Measurements from ENCODE around the gene SUPT3H. TPM values are rescaled to one million over a fixed set of nuclear protein-coding genes. Genes with fewer than 3 reads are reported as not detected.
"Not testable (repeated sequence)": the region's sequence is repeated elsewhere in the genome, so short reads cannot be mapped to it uniquely, and the experiment has no call there.

The SUPT3H gene
- polyA plus RNA-seq, 3 donors, result 22.1 to 24.9 (median 23.0) TPM

DNA sequence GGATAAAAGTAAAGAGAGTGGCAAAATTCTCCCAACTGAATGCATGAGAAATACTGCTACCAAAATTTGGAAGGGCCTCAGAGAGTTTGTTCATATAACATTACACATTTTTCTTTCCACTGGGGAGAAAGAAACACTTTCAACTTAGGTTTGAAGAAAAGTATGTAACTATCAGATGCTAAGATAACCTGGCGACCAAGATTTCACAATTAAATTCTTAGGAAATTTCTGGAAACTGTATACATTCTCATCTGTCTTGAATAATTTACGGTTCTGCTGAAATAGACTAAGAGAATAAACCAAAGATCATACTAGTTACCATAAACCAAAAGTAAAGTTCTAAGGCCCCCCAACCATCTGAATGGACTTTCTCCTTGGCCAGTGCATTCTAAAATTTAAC lies 462.6 kb downstream of the SUPT3H start:
- no peak for DNase-seq (ENCODE audit: extremely low read depth in 1 of 11, low read depth in 9 of 11, low spot score in 4 of 11)

DNA sequence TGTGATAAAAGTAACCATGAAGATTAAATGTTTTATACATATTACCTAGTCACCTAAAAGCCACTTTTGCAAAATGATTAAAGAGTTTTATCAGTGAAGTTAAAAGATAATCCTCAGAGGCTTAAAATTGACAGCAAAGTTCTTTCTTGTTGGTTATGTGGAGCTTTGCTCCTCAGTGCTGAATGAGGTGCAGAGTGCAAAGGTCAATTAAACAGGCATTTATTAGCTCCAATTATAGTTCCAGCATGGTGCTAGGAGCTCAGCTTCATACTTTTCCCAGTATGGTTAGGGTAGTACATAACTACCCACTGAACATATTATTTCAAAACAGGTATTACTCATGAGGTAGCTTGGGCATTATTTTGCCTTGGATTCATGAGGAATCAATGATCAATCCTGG lies 463.6 kb downstream of the SUPT3H start:
- no peak for DNase-seq (ENCODE audit: extremely low read depth in 1 of 11, low read depth in 9 of 11, low spot score in 4 of 11)

DNA sequence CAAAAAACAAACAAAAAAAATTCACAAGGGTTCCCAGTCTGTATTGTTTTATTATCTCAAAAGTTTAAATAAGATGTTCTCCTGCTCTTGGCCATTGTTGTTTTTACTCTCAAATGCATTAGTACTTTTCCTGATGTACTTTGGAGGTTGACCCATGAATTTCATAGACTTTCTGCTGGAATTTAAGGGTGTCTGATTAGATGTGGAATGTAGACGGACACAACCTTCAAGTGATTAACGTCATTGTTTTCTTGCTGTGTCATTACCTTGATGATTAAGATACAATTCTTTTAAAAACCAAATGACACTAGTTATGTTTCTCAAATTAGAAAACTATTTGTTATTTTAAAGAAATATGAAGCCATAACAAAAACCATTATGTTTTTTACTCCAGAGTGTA lies 471.0 kb downstream of the SUPT3H start:
- no peak for DNase-seq (ENCODE audit: extremely low read depth in 1 of 11, low read depth in 9 of 11, low spot score in 4 of 11)

DNA sequence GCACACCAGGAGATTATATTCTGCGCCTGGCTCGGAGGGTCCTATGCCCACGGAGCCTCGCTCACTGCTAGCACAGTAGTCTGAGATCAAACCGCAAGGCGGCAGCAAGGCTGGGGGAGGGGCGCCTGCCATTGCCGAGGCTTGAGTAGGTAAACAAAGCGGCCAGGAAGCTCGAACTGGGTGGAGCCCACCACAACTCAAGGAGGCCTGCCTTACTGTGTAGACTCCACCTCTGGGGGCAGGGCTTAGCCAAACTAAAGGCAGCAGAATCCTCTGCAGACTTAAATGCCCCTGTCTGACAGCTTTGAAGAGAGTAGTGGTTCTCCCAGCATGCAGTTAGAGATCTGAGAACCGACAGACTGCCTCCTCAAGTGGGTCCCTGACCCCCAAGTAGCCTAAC lies 477.4 kb downstream of the SUPT3H start:
- not testable (repeated sequence) for DNase-seq (ENCODE audit: extremely low read depth in 1 of 11, low read depth in 9 of 11, low spot score in 4 of 11)

DNA sequence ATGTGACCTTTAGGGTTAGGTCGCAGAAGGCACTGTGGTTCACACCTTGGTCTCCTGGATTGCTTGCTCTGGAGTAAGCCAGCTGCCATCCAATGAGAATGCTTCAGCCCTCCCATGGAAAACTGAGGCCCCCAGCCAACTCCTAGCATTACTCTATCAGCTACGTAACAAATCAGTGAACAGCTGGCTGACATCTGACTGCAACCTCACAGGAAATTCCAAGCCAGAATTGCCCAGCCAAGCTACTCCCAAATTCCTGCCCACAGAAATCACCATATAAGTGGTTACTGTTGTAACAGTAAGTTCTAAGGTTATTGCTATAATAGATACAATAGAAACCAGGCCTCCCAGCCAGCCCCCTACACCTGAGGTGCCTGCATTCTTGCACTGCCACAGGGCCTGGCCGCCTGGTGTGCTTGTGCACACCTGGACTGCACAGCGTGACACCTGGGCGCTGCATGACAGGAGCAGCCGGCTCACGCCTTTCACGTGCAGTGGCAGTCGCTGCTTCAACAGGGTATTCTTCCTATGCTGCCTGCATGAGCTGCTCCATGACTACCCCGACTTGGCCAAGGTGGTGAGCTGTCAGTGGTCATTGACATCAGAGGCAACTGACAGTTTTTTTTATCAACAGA lies 479.3 kb downstream of the SUPT3H start:
- DNase-seq (ENCODE audit: extremely low read depth in 1 of 11, low read depth in 9 of 11, low spot score in 4 of 11), result no peak

DNA sequence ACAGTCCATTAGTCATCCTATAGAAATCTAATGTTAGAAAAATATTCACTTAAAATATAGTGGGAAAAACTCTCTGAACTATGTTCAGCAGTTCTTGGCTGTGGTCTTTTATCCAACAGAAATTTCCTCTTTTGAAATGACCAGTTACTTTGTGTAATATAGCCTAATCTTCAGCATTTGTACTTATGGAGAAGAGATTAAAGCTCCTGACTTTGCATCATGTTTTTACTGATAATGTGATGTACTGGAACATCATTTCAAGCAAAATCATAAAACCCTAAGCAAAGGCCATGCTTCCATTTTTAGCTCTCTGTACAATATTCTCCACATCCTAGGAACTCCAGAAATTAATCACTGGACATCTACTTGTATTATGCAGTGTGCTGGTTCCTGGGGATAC lies 480.4 kb downstream of the SUPT3H start:
- DNase-seq (ENCODE audit: extremely low read depth in 1 of 11, low read depth in 9 of 11, low spot score in 4 of 11), result no peak

DNA sequence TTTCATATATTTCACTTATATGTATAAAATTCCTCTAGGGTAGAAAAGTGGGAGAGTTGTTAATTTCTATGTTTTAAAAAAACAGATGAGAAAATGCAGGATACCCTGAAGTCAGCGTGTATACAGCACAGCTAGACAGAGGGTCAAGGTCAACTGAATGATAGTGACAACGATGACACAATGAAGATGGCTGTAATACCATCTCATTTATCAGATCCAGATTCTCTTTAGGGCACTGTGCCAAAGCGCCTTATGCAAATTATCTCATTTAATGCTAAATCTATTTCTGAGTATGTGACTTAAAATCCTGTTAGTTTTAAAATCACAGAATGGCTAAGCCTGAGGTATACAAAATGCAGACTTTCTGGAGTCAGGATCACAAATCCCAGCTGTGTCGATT lies 481.0 kb downstream of the SUPT3H start:
- no peak for DNase-seq (ENCODE audit: extremely low read depth in 1 of 11, low read depth in 9 of 11, low spot score in 4 of 11)

DNA sequence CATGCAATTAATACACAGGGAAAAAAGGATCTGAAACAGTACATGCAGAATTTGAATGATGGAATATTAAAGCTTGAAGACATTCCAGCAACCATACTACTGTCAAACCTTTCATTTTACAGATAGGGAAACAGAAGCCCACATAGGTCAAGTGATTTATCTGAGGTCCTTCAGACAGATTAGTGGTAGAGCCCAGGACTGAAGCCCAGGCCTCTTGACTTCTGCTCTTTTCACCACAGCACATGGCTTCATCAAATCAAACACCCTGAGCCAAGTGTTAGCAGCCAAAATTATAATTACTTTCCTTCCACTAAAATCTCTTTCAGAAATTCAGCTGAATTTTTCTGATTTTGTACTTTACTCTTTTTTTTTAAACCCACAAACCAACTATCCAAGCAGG lies 485.2 kb downstream of the SUPT3H start:
- DNase-seq (ENCODE audit: extremely low read depth in 1 of 11, low read depth in 9 of 11, low spot score in 4 of 11), result no peak

DNA sequence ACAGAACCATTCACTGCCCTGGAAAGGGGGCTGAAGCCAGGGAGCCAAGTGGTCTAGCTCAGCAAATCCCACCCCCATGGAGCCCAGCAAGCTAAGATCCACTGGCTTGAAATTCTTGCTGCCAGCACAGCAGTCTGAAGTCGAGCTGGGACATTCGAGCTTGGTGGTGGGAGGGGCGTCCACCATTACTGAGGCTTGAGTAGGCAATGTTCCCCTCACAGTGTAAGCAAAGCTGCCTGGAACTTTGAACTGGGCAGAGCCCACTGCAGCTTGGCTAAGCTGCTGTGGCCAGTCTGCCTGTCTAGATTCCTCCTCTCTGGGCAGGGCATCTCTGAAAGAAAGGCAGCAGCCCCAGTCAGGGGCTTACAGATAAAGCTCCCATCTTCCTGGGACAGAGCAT lies 498.7 kb downstream of the SUPT3H start:
- not testable (repeated sequence) for DNase-seq (ENCODE audit: extremely low read depth in 1 of 11, low read depth in 9 of 11, low spot score in 4 of 11)

DNA sequence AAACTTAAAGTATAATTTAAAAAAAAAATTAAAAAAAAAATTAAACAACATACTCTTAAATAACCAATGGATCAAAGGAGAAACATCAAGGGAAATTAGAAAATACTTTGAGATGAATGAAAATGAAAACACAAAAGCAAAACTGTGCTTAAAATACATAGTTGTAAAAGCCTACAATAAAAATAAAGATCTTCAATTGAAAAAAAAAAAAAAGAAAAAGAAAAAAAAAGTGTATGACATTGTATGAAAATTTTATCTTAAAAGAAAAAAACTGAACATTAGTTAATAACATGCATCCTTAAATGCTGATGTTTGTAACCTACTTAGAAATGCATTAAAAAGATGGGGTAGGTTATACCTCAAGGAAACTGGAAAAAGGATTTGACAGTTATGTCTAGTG lies 501.1 kb downstream of the SUPT3H start:
- DNase-seq (ENCODE audit: extremely low read depth in 1 of 11, low read depth in 9 of 11, low spot score in 4 of 11), result not testable (repeated sequence)

DNA sequence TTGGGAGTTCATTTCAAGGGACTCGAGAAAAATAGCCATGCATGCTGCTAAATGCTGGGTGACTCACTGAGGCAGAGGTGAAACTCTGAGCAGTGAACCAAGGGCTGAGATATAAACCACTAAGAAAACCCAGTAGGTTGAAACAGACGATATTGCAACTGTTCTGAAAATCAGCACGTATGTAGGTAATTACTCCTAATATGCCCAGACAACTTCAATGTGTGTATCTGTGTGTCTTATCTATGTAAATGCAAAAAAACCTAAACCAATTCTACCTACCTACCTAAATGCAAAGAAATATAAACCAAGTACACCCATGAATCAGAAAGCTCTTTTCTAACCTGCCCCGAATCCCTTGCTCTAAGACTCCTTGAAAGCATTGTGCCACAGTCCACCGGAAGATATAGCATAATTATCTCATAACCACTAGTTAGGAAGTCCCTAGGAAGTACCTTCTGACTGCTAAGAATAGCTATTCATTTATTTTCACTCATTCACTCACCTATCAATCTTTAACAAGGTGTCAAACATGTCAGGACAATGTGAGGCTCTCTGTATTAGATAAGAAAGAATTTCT lies 508.3 kb downstream of the SUPT3H start:
- no peak for DNase-seq (ENCODE audit: extremely low read depth in 1 of 11, low read depth in 9 of 11, low spot score in 4 of 11)

DNA sequence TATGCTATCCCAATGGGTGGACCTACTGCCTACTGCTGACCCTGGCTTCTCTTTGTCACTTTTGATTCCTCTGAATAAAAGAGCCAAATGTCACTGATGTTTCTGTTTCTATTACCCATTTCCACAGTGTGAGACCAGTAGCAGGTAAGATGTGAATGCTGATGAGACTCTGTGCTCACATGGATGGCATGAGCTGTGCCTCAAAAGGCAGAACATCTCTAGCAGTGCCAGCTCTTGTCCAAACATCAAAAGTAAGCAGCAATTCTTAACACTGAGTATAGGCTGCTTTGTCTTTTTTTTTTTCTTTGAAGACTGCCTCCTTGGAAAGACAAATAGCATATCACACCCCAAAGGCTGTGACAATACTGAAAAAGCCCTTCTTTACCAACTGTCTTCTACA lies 508.8 kb downstream of the SUPT3H start:
- no peak for DNase-seq (ENCODE audit: extremely low read depth in 1 of 11, low read depth in 9 of 11, low spot score in 4 of 11)

DNA sequence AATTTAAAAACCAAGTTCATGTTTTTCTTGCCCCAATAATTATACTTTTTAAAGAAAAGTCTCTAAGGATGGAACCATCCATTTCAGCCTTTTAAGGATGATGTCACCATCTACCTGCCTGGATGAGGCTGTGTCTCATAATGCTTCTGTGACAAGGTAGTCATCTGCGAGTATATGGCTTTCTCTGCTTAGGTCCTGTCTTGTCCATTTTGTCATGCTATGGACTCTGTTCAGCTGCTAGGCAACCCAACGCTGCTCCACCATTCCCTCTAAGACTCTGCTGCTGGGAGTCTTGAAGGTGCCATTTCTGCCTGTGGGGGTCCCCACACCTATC lies 509.4 kb downstream of the SUPT3H start:
- DNase-seq (ENCODE audit: extremely low read depth in 1 of 11, low read depth in 9 of 11, low spot score in 4 of 11), result no peak

DNA sequence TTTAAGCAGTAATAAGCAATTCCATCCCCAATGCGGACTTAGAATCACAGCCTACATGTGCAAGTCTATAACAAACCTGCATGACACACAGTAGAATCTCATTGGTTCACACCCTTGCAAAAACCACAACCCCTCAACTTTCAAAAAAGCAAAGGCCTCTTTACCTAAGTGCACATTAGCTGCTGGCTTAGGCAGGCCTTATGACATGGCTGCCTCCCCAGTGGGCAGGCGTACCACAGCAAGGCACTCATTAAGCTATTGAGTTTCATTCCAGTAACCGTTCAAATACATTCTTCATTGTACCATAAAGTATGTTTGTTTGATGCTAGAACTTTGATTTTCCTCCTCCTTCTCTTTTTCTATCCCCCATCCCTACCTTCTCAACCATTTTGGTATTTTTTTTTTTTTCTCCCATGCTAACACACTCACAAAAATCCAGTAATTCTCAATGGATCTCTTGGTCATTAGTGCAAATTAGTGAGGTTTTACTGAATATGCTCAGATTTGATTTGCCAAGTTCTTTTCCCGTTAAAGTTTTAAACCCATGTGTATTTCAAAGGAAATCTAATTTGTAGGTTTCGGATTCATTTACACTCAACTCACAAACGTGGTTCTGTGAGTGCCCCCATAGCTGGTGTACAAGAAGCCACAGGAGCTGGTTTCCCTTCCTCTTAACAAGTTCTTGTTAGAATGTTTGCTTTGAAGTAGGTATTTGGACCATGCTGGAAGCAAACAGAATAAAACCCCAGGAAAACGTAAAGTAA lies 510.0 kb downstream of the SUPT3H start:
- no peak for DNase-seq (ENCODE audit: extremely low read depth in 1 of 11, low read depth in 9 of 11, low spot score in 4 of 11)

DNA sequence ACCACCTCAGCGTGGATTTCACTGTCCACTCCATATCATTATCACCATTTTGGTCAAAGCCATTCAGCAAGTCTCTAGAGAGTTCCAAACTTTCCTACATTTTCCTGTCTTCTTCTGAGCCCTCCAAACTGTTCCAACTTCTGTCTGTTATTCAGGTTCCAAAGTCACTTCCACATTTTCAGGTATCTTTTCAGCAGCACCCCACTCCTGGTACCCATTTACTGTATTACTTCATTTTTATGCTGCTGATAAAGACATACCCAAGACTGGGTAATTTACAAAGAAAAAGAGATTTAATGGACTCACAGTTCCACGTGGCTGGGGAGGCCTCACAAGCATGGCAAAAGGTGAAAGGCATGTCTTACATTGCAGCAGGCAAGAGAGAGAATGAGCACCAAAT lies 512.5 kb downstream of the SUPT3H start:
- DNase-seq (ENCODE audit: extremely low read depth in 1 of 11, low read depth in 9 of 11, low spot score in 4 of 11), result not testable (repeated sequence)

DNA sequence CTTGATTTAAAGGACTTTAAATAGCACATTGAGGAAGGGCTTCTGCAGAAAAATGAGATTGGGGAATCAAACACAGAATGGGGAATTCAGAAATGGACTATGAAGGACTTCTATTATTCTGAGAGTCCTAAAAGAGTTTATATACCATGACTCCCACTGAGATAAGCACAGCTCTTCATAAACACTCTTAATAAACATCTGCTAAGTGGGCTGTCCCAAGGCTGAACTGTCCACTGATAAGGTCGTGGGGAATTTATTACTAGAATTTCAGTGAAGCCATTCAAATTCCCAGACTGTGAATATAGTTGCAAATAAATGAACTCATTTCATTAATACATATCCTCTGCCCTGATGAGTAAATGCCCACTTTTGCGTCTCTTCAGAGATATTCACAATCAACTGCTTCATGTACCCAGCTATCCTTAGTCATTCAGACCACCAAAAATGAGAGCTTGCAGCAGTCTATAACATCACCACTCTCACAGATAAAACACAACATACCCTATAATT lies 517.8 kb downstream of the SUPT3H start:
- DNase-seq (ENCODE audit: extremely low read depth in 1 of 11, low read depth in 9 of 11, low spot score in 4 of 11), result no peak

DNA sequence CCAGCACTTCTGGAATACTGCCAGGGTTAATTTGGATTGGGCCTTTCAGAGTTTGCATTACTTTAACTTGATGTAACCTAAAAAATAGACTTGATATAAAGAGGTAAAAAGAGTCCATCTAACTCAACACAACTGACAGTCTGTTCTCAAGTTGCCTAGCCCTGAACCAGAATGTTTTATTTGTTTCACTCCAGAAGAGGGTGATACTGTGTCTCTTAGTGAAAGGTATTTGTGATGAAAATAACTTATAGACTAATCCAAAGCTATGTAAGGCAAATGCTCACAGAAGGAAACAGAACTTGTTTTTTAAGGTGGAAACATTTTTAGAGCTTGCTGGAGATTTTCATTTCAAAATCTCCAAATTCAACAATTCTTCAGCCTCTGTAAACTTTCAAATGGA lies 518.7 kb downstream of the SUPT3H start:
- DNase-seq (ENCODE audit: extremely low read depth in 1 of 11, low read depth in 9 of 11, low spot score in 4 of 11), result no peak

DNA sequence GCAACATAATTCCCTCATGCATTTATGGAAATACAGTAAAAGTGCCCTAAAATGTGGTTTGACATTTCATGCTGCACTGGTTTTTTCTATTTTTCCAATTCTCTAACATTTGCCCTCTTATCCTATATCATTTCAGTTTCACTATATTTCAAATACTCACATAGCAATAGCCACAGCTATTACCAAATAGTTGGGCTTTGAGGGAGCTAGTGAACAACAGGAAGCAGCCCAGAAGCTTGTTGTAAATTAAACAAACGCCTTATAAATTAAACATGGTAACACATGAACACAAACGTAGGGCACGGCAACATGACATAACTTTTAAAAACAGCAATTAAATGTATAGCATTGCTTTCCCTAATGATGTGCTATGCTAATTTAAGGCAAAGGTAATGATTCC lies 521.3 kb downstream of the SUPT3H start:
- peak in 2 of 11 donors; percentile 9 to 13 for DNase-seq (ENCODE audit: extremely low read depth in 1 of 11, low read depth in 9 of 11, low spot score in 4 of 11)

DNA sequence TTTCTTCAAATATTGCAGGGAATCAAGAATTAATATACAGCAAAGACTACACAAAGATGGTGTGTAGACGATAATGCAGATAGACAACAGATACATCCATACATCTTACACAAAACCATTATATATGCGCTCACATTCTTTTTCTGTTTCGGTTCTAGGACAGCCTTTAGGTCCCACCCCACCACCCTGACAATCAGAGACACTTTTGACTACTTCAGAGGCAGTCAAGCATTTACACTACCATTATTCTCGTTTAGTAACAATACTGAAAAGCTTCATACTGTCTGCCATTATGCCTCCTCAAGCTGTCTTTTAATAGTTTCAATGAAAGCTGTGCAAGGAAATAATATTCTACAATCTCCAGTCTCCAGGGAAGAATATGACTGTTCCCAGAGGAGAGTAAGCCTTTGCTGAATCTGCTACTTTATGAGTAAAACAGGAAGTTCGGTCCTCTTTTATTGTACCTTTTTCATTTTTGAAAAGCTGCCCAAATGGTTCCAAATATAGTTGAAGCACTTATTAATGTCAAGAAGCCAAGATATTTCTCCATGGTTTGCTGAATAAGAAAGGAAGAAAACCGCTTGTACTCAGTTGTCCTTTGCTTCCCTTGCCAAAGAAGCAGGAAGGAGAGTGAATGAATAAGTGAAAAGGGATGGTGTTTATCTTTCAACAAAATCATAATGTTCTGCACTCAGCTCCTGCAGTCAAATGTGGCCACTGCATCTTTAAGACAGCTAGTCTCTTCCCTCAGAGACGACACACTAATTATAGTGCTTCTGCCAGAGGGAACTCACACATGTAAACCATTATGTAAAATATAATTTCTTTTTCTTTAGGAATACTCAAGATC lies 521.9 kb downstream of the SUPT3H start:
- no peak for DNase-seq (ENCODE audit: extremely low read depth in 1 of 11, low read depth in 9 of 11, low spot score in 4 of 11)

All from renal cortex interstitium (tissue), 11 donors.